K562 (cell line): ENCODE data around the gene CYBRD1. TPM values are rescaled to one million over a fixed set of nuclear protein-coding genes. Genes with fewer than 3 reads are reported as not detected.

Source experiments
- CBX1 ChIP-seq: sonication (generic); IDR thresholded peaks from 2 replicates; pipeline ENCODE4 v1.6.1; 2016; ENCODE audit warnings: antibody characterized with exemption, low read depth, mild to moderate bottlenecking
- CREB1 ChIP-seq, 2 experiments: sonication (generic) in 1 of 2; formaldehyde crosslinking in 1 of 2; IDR thresholded peaks; 2 replicates each; pipeline versions ENCODE4 v1.6.1 to v1.8.0; 2012 to 2022; ENCODE audit warnings: inconsistent platforms in 1 of 2, mild to moderate bottlenecking in 1 of 2, missing genetic modification reagents in 1 of 2, moderate library complexity in 1 of 2
- DACH1 ChIP-seq: fragments of 450-650 bp; IDR thresholded peaks from 2 replicates; pipeline ENCODE4 v1.6.1; 2018; ENCODE audit not compliant: partially characterized antibody
- FOS ChIP-seq: IDR thresholded peaks from 3 replicates; pipeline ENCODE4 v1.6.1; 2011; ENCODE audit not compliant: insufficient read length; ENCODE audit errors: extremely low read depth
- ILK ChIP-seq: fragments of 450-650 bp; IDR thresholded peaks from 2 replicates; pipeline ENCODE4 v1.6.1; 2016; ENCODE audit warnings: missing genetic modification characterization, low read depth, mild to moderate bottlenecking, missing compliant biosample characterization, moderate library complexity, borderline replicate concordance
- MXD1 ChIP-seq: fragments of 250-450 bp; sonication (Bioruptor Pico); IDR thresholded peaks from 2 replicates; pipeline ENCODE4 v1.8.0; 2021; ENCODE audit warnings: borderline replicate concordance, mild to moderate bottlenecking, moderate library complexity; ENCODE audit not compliant: poor library complexity, severe bottlenecking
- RB1 ChIP-seq: fragments of 450-650 bp; IDR thresholded peaks from 2 replicates; pipeline ENCODE4 v1.6.1; 2017; ENCODE audit warnings: low read depth, mild to moderate bottlenecking
- REST ChIP-seq, 2 experiments: fragments of 450-650 bp; formaldehyde crosslinking in 1 of 2; IDR thresholded peaks; 2 replicates each; pipeline versions ENCODE4 v1.4.0 to v1.6.1; 2014 to 2020; ENCODE audit warnings: mild to moderate bottlenecking in 2 of 2, borderline replicate concordance in 1 of 2, low read depth in 1 of 2
- SAP30 ChIP-seq: fragments of 200-600 bp; sonication (generic); IDR thresholded peaks from 2 replicates; pipeline ENCODE4 v1.6.1; 2012; ENCODE audit warnings: borderline replicate concordance, low read depth, mild to moderate bottlenecking, moderate library complexity, low read length, control low read depth, inconsistent platforms; ENCODE audit not compliant: insufficient read depth, poor library complexity, severe bottlenecking
- STAG1 ChIP-seq: sonication (generic); formaldehyde crosslinking; IDR thresholded peaks from 2 replicates; pipeline ENCODE4 v1.5.0; 2020; ENCODE audit warnings: missing genetic modification reagents, borderline replicate concordance
- XRCC3 ChIP-seq: fragments of 450-650 bp; IDR thresholded peaks from 2 replicates; pipeline ENCODE4 v1.6.1; 2017; ENCODE audit warnings: mild to moderate bottlenecking, moderate library complexity
- ZBTB43 ChIP-seq: sonication (generic); formaldehyde crosslinking; IDR thresholded peaks from 2 replicates; pipeline ENCODE4 v1.8.0; 2023; ENCODE audit warnings: mild to moderate bottlenecking, missing genetic modification reagents
- ZNF311 ChIP-seq: fragments of 250-450 bp; sonication (Bioruptor Pico); IDR thresholded peaks from 2 replicates; pipeline ENCODE4 v1.4.0; 2020; ENCODE audit warnings: mild to moderate bottlenecking, moderate library complexity
- ZNF644 ChIP-seq: fragments of 200-800 bp; sonication (Bioruptor generic); IDR thresholded peaks from 2 replicates; pipeline ENCODE4 v1.6.1; 2016; ENCODE audit warnings: low read depth, missing genetic modification characterization, missing compliant biosample characterization
- polyA plus RNA-seq, 8 experiments: library from polyadenylated mRNA; depleted of rRNA in 4 of 8; stranded (reverse) in 5 of 8; unstranded in 3 of 8; fragments of >200 nt; fragmentation: Nextera tagmentation in 2 of 8; fragmentation: Illumina TruSeq in 1 of 8; extraction: Ambion mirVana in 2 of 8; extraction: Trizol in 1 of 8; gene quantifications; 2 replicates each; pipeline versions ENCODE4 v1.2.1 to v1.2.3, GENCODE V29; 2011 to 2014; ENCODE audit warnings: inconsistent platforms in 1 of 8, missing spikeins in 1 of 8
- total RNA-seq, 7 experiments: library from RNA; depleted of rRNA in 6 of 7; stranded (reverse); fragments of >200 nt in 6 of 7; fragmentation: Illumina TruSeq in 2 of 7; extraction: Trizol in 2 of 7; gene quantifications; 2 replicates each; pipeline versions ENCODE4 v1.2.1 to v1.2.3, GENCODE V29; 2011 to 2021; ENCODE audit warnings: low replicate concordance in 1 of 7

Gene CYBRD1
- total and polyA plus RNA-seq, 9 of the 15 experiments (the other 6 are each of a cell fraction or from before 2014, with no cell fraction given), result 9.6 to 22.4 (median 15.6) TPM

- TF ChIP-seq REST (IDR thresholded peaks at IDR 0.05; ENCODE audit: borderline replicate concordance) (peak; percentile 97), REST (CRISPR knock-in tag; IDR thresholded peaks at IDR 0.05; ENCODE audit: low read depth) (no peak), ZBTB43 (no peak), ILK (tag) (no peak), ZNF311 (CRISPR knock-in tag) (no peak), CBX1 (no peak), RB1 (peak; percentile 41; the same call in 1 of the 2 replicates), MXD1 (CRISPR knock-in tag) (no peak), CREB1 (IDR thresholded peaks at IDR 0.05) (no peak), CREB1 (CRISPR knock-in tag; IDR thresholded peaks at IDR 0.05) (0 out of 2 replicates have a peak, but pooled peaks have one; percentile 25), SAP30 (no peak), STAG1 (CRISPR knock-in tag) (no peak), ZNF644 (tag) (no peak), DACH1 (peak; percentile 64), FOS (no peak), XRCC3 (no peak)
These were observed 768 bp upstream of the CYBRD1 start (continued) for GRCh38 chr2:171521361-171522051.
